T47D (cell line): ENCODE results near the gene PMEPA1.

Source experiments
- DNase-seq, 2 experiments: peaks; one replicate each; pipeline versions ENCODE4 v3.0.0 to v3.0.0-alpha.2; 2011 to 2012; ENCODE audit warnings: low read depth in 1 of 2, low spot score in 1 of 2
- JUND ChIP-seq: IDR thresholded peaks from 2 replicates; pipeline ENCODE4 v1.6.1; 2012; ENCODE audit warnings: low read depth
- in situ Hi-C: cut with HindIII; loops from 2 replicates; pipeline ENCODE4 v1.10.0; 2016; ENCODE audit warnings: low sequenced_read_pairs, low pct_unique_long_range_greater_than_20kb

The PMEPA1 gene

DNA sequence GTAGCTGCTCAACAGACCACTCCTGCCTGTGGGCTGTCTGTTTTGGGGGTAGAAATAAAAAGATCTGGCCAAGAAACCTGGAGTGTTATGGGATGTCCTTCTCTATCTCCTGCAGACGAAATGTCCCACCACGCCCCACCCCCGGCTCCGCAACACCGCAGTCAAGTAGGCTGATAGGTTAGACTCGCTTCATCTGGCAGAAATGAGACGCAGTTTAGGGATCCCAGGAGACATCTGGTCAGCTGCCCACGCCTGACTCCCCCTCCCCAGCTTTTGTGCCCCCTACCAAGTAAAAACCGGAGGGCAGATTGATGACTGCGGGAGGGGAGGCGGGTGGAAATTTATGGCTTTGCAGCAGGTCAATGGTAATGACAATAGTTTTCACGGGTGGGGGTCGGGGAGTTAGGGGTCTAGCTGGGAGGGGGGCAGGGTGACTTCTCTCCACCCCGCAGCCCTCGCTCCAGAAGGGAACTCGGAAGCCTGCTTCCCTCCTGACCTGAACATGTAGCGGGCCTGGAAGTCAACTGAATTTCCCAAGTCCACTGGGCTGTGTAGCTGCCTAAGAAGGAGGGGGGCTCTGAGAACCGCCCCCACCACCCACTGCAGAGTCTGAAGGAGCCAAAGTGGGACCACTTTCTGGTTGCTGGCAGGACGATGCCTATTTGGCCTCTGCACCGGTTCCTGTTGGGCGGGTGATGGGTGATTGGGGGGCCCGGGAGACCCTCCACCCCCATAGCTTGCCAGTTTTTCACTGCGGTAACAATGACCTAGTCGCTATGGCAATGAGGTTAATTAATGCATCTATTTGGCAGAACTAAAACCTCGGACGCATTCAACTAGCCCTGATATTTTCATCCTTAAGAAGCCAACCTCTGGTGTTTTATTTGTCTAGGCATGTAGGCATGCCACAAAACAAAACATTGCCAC, 25.7 kb downstream of the PMEPA1 start:
- no peak for TF ChIP-seq JUND
- in situ Hi-C loops = no loop called here
- no peak for DNase-seq

DNA sequence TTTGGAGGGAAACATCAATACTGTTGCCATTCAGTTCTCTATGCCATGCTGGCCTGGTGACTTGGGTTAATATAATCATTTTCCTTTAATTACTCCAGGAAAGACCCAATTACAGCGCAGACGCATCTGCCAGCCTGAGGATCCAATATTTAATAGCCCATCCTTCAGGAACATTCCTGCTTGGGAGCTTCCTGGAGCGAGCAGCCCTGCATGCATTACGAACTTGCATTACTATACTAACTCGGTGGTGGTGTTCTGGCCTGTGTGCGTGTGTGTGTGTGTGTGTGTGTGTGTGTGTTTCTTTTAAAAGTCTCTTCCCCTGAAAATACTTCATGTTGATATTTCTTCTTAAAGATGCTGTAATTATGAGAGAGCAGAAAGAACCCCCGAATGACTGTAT, 26.5 kb downstream of the PMEPA1 start:
- DNase-seq = no peak
- no peak for TF ChIP-seq JUND
- in situ Hi-C loops = no loop called here

DNA sequence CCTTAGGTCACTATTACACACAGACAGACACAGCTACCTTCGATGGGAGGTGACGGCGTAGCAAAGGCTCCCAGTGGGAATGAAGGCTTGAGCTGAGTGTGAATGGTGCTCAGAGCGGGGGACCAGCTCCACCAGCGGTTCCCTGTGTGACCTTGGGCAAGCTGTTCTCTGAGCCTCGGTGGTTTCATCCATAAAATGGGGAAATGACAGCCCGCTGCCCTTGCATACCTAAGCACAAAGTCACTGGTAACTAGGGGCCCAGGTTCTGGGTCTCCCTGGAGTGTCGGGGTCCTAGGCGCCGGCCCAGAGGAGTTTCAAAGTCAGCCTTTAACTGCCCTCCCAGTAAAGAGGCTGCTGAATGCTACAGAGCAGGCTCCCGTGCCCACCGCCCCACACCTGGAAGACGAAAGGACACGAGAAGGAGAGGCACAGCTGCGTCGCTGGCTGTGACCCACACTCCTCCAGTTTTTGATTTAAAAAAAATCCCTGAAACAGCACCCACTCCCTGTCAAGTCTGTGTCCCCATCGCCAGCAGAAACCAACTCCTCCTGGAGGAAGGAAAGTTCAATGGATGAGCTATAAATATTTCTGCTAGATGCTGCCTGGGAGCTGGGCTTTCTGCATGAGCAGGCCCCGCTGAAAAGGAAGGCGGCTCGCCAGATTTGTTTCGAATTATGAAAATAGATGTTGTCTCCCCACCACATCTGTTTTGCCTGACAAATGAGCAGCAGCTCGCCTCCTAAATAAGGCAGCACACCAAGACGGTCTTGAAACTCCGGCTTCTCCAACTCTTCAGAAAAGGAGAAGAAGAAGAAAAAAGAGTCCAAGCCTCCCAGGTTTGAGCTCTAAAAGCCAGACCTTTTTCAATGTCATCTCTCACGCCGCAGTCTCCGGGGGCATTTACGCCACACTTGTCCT, 27.4 kb downstream of the PMEPA1 start:
- in situ Hi-C loops = no loop called here
- no peak for DNase-seq
- no peak for TF ChIP-seq JUND

DNA sequence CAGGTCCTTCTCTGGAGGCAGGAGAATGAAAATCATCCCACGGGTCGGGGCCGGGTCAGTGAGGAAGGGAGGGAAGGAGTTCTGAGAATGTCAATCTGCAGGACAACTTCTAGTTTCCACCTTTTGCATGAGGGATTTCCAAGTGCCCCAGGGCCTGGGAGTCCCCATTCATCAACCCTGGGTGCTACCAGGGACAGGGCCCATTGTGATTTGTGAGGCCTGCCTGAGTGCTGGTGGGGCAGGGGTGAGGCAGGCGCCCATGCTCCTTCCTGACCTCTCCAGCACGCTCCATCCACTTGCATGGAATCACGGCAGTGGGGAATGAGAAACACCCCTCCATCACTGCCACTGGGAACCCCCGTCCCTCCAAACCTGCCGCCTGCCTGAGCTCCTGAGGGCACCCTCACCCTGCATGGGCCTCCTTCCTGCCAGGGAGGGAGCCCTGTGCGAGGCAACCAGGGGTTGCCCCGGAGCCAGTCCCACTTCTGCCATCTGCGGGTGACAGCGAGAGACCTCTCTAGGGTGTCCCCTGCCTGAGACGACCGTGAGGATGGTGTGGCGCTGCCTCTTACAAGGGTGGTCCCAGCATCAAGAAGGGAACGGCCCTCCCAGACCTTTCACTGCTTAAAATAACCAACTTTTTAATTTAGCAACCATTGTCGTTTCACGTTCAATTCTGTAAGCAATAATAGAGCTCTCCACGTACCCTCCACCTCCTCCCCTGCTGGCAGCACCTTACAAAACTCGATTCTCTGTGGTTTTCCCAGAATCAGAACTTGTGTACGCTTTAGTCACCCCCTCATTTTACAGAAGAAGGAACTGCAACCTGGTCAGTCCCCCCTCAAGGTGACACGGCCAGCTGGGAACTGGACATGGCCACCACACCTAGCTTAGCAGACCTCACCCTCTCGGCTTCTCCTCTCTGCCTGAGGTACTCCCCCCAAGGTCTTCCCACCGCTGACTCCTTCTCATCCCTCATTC, 28.6 kb downstream of the PMEPA1 start:
- no peak for TF ChIP-seq JUND
- no peak for DNase-seq
- in situ Hi-C loops = no loop called here

DNA sequence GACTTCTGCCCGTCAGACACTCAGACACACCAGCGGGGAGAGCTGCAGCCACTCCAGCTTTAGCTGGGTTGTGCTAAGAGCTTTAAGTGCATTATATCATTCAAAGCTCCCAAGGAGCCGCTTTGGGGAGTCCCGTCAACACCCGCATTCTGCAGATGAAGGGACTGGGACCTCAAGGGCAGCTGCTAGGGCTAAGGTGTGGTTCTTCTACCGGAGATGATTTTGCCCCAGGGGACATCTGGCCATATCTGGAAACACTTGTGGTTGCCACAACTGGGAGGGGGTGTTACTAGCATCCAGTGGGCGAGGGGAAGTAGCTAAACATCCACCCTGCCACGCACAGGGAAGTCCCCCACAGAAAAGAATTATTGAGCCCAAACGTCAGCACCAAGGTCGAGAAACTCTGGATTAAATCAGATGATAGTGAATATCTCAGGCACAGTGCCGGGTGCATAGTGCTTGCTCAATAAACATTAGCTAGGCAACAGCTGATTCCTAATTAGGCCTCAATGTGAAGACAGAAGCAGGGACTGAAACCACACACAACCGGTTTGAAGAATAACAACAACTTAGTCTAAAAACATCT, 29.6 kb downstream of the PMEPA1 start:
- no peak for DNase-seq
- in situ Hi-C loops = no loop called here
- TF ChIP-seq JUND = no peak

DNA sequence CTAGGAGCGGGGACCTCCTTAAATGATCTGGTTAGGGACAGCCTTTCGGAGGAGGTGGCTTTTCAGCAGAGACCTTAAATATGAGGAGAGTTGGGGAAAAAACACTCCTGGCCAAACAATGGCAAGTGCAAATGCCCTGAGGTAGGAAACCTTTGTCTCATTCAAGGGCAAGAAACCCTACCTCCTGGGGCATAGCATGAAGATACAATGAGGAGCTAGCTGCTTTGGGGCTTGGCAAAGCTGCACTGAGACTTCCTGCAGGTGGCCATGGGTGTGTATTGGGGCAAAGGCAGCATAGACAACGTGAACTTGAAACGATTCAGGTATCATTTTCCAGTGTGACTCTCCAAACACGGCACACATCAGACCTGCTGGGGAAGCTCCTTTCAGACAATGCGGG, 30.7 kb downstream of the PMEPA1 start:
- no peak for DNase-seq
- in situ Hi-C loops = no loop called here
- no peak for TF ChIP-seq JUND

DNA sequence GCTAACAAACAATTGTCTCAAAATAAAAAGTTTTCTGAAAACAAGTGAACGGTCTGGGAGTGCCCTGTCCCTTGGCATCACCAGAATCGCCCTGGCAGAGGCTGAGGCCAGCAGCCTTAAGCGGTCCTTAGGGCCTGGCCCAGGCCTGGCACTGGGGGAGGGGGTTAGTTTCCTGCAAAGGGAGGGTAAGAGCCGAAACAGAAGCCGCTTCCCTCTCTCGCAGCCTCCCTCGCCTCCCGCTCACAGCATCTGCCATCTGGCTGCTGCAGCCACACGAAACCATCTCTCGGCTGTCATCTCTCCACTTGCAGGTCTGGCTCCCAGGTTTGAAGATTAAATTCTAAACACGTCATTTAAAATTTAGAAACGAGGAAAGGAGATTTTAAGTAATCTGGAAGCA, 31.5 kb downstream of the PMEPA1 start:
- DNase-seq = no peak
- TF ChIP-seq JUND = no peak
- in situ Hi-C loops = no loop called here

DNA sequence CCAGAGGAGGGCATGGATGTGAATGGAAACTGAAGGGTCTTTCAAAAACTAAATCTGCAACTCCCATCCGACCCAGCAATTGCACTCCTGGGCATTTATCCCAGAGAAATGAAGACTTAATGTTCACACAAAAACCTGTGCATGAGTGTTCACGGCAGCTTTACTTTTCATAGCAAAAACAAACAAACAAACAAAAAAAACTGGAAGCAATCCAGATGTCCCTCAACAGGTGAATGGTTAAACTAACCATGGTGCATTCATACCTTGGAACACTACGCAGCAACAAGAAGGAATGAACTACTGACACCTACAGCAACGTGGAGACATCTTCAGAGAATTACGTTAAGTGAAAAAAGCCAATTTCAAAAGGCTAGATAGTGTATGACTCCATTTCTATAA, 32.2 kb downstream of the PMEPA1 start:
- TF ChIP-seq JUND = no peak
- peak in 1 of 2 experiments; percentile 42 for DNase-seq
- in situ Hi-C loops = no loop called here

DNA sequence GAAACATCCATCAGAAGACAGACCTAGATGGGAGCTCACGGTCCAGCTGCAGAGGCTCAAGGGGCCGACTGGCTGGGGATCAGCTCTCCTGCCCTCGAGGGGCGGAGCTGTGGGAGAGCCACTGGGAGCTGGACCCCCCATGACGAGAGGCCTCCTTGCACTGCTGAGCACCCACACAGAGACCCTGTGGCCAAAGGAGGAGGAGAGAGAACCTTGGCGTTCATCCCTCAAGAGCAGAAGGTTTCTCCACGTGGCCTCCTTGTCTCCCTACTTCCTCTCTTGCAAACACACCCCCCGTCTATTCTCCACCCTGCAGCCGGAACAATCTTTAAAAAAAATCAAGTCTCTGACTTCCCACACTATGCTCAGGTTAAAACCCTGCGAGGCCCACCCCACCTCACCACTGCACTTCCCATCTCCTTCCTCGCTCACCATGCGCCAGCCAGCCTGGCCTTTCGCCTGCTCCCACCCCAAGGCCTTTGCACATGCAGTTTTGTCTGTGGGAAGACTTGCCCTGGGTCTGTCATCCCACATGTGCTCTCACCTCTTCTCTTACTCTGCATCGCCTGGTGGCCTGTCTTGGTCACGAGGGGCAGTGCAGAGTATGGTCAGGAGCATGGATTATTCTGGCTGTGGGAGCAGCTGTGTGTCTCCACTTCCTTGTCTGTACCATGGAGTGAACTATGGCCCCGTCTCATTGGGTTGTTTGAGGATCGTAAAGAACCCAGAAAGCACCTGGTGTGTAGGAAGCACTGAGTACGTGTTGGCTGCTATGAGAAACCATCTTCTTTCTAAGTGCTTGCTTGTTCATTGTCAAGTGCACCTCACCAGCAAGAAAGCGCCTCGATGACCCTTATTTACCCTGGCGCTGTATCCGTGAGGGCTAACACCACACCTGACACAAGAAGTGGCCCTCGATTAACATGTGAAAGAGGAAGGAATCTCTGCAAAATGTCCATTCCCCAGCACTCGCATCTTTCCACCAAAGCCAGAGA, 32.9 kb downstream of the PMEPA1 start:
- in situ Hi-C loops = no loop called here
- no peak for TF ChIP-seq JUND
- no peak for DNase-seq

DNA sequence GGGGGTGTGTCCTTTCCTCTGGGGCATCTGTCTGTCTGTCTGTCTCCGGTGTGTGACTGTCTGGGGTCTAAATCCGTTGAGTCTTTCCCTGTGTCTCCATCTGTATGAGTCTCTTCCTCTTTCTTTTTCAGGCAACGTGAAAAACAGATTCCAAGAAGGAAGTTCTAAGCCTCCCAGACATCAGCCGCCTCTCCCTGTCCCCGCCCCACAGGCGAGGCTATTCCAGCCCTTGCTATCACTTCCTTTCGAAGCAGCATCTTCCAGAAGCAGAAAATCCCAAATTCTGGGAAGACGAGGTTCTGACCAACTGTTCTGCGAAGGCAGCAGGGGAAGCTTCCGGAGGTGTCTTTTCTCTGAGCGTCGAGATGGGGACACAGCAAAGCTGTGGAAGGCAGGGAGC, 34.0 kb downstream of the PMEPA1 start:
- TF ChIP-seq JUND = no peak
- no peak for DNase-seq
- in situ Hi-C loops = no loop called here
